ENCODE measurements around the gene ZNF362.
"Not testable (repeated sequence)": the region's sequence is repeated elsewhere in the genome, so short reads cannot be mapped to it uniquely, and the experiment has no call there.

ZNF362 gene

GRCh38 chr1:33309351-33309750, 53.1 kb downstream of the ZNF362 start:
- not testable (repeated sequence) for DNase-seq

DNA sequence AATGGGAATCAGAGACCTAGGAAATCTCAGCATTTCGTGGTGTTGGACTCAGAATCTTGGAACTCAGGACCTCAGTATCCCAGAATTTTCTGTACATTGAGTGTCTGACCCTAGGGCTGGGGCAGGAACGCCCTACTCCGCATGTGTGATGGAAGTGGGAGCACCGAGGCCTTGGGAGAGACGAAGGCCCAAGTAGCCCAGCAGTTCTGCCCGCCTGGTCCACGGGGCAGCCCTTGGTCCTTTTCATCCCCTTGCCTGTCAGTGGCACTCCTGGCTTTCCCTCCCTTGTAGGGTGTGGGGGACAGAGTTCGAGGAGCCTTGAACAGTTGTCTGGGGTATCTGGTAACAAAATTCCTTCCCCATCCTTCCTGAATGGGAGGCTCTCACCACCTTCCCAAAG, 54.4 kb downstream of the ZNF362 start:
- DNase-seq = no peak

DNA sequence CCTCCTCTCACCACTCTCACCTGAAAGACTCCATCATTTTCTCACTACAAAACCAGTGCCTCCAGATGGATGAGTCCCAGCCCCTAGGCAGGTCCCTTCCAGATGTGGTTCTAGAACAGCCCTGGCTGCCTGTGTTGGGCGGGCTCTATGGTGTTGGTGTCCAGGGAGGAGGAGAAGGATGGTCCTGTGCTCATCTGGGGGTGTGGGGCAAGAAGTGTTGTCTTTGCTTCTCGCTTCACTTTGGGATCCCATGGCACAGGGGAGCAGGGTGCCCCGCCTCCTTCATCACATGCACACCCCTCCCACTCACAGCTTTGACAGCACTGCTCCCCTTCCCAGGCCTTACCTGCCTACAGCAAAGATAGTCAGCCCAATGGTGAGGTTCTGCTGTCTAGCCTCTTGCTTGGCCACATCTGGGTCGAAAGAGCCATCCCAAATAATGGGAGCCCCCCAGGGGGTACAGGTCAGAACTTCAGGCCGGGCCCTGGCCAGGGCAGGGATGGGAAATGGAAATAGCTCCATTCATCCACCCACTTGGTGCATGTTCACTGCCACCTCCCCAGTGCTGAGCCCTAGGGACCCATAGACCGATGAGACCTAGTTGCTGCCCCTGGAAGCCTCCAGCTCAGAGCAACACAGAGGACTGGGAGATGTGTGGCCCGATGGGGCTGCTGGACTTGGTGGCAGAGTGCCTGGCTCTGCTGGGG, 55.6 kb downstream of the ZNF362 start:
- DNase-seq = no peak

- no peak for DNase-seq
Measured at GRCh38 chr1:33312413-33312749, 56.1 kb downstream of the ZNF362 start.

- DNase-seq = no peak
Measured at GRCh38 chr1:33314416-33314815, 58.1 kb downstream of the ZNF362 start.

GRCh38 chr1:33316601-33317000, 60.3 kb downstream of the ZNF362 start:
- DNase-seq = no peak

DNA sequence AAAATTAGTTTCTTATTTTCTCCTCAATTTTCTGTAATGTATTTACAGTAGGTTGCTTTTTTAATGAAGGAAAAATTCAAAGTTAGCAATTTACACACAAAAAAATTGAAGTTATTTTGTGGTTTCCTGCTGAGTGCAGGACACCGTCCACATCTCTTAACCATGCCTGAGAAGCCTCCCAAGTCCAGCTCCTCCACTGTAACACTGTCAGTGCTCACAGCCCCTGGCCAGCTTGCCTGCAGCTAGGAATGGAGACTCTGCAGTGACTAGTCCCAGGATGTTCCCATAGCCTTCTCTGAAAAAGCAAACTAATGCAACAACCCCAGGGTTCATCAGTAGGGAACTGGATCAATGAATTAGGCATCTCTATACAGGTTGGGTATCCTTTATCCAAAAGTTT, 61.1 kb downstream of the ZNF362 start:
- no peak for DNase-seq

GRCh38 chr1:33317946-33318345, 61.7 kb downstream of the ZNF362 start:
- DNase-seq = no peak

GRCh38 chr1:33319186-33319948, 63.1 kb downstream of the ZNF362 start:
- no peak for DNase-seq

DNA sequence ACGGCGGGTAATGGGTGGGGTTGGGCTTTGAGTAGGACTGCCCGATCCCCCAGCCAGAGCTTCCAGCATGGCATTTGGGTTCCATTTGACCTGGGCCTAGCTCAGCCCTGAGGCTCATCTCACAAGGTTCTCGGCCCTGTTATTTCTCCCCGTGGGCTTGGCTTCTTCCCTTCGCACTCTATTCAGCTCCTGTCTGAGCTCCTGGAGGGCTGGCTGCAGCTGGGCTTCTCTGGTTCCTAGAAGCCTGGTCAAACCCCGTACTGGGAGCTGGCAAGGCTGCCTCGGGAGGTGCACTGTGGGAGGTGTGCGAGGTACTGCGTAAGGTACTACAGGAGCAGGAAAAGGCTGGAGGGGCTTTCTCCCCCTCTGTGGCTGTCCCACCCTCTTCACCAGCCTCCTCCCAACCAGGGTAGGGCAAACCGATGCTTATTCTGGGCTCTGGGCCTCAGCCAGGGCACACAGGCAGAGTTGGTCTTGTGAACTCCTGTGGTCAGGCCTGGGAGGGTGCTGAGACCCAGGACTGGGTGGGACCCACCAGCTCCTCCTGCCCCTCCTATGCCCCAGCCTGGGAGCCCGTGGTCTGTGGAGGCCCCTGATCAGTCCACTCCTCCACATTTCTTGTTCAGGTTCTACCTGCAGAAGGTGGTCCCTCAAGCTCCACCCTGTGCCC, 63.8 kb downstream of the ZNF362 start:
- no peak for DNase-seq

DNA sequence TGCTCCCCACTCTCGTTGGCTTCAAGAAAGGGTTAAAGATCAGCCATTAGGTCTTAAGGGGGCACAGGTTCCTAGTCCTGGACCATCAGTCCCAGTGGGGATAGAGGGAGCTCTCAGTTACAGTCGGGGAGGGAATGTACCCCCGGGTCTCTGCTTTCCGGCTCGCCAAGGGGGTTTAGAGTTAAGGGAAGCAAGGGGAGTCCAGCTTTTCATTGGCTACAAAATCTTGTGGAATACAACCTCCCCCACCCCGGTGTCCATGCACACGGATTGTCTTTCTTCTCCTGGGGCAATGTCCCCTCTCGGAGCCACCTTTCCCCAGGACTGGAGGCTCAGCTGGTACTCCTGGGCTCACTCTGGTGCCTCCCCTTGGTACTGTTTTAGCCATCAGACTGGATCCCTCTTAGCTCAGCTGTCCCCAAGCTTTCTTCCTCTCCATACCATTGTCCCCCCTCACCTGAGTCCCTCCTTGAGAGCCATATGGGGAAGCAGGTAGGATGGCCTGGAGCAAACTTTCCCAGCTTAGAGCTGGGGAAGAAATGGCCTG, 64.4 kb downstream of the ZNF362 start, which contains the start of gene A3GALT2:
Gene A3GALT2 (minus strand): TSS at position 480 of the 547 bp plus-strand sequence. CDS start 0 bp downstream, at position 480.
- DNase-seq = no peak

GRCh38 chr1:33321178-33321577, 64.9 kb downstream of the ZNF362 start:
- DNase-seq = no peak

- no peak for DNase-seq
Measured at GRCh38 chr1:33322109-33322508, 65.8 kb downstream of the ZNF362 start.

GRCh38 chr1:33322870-33323585, 66.7 kb downstream of the ZNF362 start:
- no peak for DNase-seq

GRCh38 chr1:33323663-33324477, 67.6 kb downstream of the ZNF362 start:
- DNase-seq = no peak

DNA sequence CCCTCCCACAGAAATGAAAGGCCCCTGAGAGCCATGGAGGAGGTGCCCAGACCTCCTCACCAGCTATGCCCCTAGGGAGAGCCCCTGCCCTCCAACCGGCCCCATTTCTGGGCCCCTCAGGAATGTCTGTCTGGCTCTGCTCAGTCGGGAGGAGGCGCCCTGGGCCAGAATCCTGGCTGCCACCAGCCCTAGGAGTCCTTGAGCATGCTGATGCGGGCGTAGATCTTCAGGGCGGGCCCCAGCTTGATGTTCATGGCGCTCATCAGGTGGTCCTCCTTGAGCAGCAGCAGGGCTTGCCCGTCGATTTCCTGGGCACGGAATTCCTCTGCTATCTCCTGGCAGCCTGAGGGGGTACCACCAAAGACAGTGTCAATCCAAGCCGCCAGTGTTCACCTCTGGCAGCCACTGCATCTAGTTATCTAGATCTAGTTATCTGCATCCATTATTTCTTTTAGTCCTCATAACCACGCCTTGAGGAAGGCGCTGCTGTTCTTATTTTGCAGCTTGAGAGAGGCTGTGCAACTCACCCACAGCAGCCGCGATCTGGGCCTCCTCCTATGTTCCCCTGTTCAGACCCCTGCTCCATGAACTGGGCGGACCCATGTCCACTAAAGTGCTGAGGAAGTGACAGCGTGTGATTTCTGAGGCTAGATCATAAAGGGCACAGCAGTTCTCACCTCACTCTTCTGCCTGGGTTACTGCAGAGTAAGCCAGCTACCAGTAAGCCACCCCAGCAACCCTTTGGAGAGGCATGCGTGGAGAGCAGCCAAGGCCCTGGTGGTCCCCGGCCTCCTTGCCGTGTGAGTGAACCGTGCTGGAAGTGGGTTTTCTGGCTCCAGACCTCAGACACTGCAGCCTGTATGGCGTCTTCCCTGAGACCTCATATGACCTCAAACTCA, 68.6 kb downstream of the ZNF362 start:
- no peak for DNase-seq

DNA sequence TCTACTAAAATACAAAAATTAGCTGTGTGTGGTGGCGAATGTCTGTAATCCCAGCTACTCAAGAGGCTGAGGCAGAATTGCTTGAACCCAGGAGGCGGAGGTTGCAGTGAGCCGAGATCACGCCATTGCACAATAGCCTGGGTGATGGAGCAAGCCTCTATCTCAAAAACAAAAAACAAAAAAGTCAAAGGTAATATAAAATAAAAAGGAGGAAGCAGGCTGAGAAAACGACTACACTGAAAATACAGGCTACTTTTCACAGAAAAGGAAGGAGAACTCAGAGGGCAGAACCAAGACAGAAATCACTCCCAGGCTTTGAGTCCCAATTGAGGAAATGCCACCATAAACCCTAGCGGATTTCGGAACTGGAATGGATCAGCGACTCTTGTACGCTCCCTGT, 70.5 kb downstream of the ZNF362 start:
- no peak for DNase-seq

DNA sequence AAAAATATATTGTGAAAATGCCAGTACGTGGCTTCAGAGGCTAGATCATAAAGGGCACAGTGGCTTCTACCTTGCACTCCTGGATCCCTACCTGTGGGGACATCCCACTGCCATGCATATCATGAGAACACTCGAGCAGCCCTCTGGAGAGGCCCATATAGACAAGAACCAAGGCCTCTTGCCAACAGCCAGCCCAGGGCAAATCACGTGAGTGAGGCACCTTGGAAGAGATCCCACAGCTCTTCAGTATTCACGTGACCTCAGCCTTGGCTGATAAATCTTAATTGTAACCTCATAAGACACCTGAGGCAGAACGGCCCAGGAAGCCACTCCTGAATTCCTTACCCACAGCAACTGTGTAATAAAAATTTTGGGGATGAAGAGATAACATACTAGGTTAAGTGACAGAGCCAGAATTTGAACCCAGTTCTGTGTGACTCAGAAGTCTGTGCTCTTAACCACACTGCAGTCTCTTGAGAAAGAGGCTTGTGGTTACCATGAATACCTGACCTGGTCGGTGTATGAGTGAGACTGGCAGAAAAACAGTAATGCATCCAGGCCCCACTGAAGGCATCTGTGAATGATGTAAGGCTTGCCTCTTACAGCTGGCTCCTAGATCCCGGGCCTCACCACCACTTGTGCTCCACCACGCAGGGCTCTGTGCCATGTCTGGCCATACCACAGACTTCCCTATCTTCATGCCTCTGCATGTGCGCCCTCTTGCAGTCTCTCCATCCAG, 71.5 kb downstream of the ZNF362 start:
- no peak for DNase-seq

DNA sequence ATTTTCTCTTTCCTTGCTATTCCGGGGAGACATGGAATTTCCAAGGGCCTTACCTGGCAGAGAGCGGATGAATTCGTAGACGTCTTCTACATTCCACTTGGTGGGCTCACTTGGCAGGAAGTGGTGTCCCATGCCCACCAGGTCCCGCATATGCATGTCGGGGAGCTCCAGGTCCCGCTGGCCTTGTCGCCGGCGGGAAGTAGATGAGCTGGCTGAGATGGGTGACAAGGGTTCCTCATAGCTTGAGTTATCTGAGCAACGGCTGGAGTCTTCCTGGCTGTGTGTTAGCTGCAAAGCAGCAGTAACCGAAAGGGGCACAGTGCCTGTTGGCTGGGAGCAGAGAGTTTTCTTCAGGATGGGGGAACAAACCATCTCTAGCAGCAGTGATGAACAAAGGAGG, 72.5 kb downstream of the ZNF362 start:
- no peak for DNase-seq

- no peak for DNase-seq
Measured at GRCh38 chr1:33329600-33330305, 73.5 kb downstream of the ZNF362 start.
